Hematopoietic multipotent progenitor cell treated with erythropoietin and hydrocortisone succinate and interleukin-3 and kit ligand, for 17 days (in vitro differentiated cells): ENCODE results near the gene GMEB2.

Source experiments
- DNase-seq: peaks from one replicate; pipeline ENCODE4 v3.0.0-alpha.2; 2015; ENCODE audit warnings: low spot score

GMEB2 gene

GRCh38 chr20:63544241-63544957 is 82.5 kb downstream of the GMEB2 start:
- DNase-seq = no peak

- no peak for DNase-seq
These were observed 83.2 kb downstream of the GMEB2 start for GRCh38 chr20:63543733-63544132.

GRCh38 chr20:63543131-63543530 is 83.8 kb downstream of the GMEB2 start:
- no peak for DNase-seq

- no peak for DNase-seq
These were observed 84.2 kb downstream of the GMEB2 start for GRCh38 chr20:63542696-63543095.

GRCh38 chr20:63542031-63542559 is 84.8 kb downstream of the GMEB2 start:
- DNase-seq = no peak

- no peak for DNase-seq
These were observed 85.5 kb downstream of the GMEB2 start for GRCh38 chr20:63541371-63541770.

GRCh38 chr20:63540417-63541186 is 86.3 kb downstream of the GMEB2 start:
- DNase-seq = no peak

- DNase-seq = no peak
These were observed 87.2 kb downstream of the GMEB2 start for GRCh38 chr20:63539441-63540370.

GRCh38 chr20:63539092-63539430 is 87.8 kb downstream of the GMEB2 start:
- no peak for DNase-seq

GRCh38 chr20:63538204-63539091 is 88.5 kb downstream of the GMEB2 start:
- no peak for DNase-seq
